Effector memory CD4-positive, alpha-beta T cell (primary cell): Measurements from ENCODE around the gene TMEM208.

ENCODE experiments used
- DNase-seq, 3 donors: peaks; one replicate each; pipeline ENCODE4 v3.0.0-alpha.2; 2020
- H3K27ac ChIP-seq: 2 replicates; pipeline ENCODE4 v1.7.0; 2013; ENCODE audit warnings: mild to moderate bottlenecking, low read length, moderate library complexity; ENCODE audit not compliant: insufficient read depth, poor library complexity, severe bottlenecking
- H3K27me3 ChIP-seq: replicated peaks from 2 replicates; pipeline ENCODE4 v1.7.0; 2013; ENCODE audit warnings: mild to moderate bottlenecking, low read length; ENCODE audit not compliant: insufficient read depth, control insufficient read depth, poor library complexity, severe bottlenecking
- H3K36me3 ChIP-seq: 2 replicates; pipeline ENCODE4 v1.7.0; 2013; ENCODE audit warnings: mild to moderate bottlenecking, low read length, moderate library complexity; ENCODE audit not compliant: control insufficient read depth, insufficient read depth
- H3K4me1 ChIP-seq: 2 replicates; pipeline ENCODE4 v1.7.0; 2013; ENCODE audit warnings: low read length, mild to moderate bottlenecking; ENCODE audit not compliant: control insufficient read depth, insufficient read depth, poor library complexity, severe bottlenecking
- H3K4me3 ChIP-seq: 2 replicates; pipeline ENCODE4 v1.7.0; 2013; ENCODE audit warnings: low read length, low read depth, mild to moderate bottlenecking; ENCODE audit not compliant: insufficient read depth, poor library complexity, severe bottlenecking
- H3K9me3 ChIP-seq: 2 replicates; pipeline ENCODE4 v1.7.0; 2013; ENCODE audit warnings: mild to moderate bottlenecking, low read length, moderate library complexity; ENCODE audit not compliant: control insufficient read depth

The TMEM208 gene

DNA sequence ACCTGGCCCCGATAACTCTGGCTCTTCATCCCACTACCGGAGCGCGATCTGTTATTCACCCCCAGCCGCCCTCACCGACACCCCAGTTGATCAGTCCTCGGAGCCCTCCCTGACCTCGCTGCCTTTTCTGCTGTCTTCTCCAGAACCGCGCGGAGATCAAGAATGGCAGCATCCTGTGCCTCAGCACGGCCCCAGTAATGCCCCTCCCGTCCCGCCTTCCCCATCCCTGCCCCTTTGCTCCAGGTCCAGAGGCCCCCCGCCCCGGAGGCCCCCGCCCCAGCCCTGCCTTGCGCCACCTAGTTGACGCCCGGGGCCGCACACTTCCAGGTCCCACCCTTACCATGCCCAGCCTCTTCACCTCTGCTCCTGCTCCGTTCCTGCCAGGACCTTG lies 27.1 kb upstream of the TMEM208 start:
- Histone ChIP-seq H3K4me3 (no peak overlapping the region), H3K36me3 (peaks cover 59% of the 10 kb centered on the region), H3K4me1 (no peaks in the 10 kb centered on the region), H3K9me3 (no peaks in the 10 kb centered on the region), H3K27me3 (no peaks in the 10 kb centered on the region), H3K27ac (no peak overlapping the region)
- DNase-seq, result no peak

DNA sequence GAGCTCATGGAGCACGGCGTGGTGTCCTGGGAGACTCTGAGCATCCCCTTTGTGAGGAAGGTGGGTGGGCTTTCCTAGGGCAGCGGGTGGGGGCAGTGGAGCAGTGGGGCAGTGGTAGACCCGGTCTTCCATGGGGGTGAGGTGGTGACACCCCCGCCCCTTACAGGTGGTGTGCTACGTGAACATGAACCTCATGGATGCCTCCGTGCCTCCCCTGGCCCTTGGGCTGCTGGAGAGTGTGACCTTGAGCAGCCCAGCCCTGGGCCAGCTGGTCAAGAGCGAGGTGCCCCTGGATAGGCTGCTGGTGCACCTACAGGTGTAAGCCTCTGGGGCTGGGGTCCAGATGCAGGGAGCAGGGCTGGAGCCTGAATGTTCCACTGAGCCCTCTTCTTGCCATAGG lies 26.4 kb upstream of the TMEM208 start:
- no peak overlapping the region for H3K27ac ChIP-seq

DNA sequence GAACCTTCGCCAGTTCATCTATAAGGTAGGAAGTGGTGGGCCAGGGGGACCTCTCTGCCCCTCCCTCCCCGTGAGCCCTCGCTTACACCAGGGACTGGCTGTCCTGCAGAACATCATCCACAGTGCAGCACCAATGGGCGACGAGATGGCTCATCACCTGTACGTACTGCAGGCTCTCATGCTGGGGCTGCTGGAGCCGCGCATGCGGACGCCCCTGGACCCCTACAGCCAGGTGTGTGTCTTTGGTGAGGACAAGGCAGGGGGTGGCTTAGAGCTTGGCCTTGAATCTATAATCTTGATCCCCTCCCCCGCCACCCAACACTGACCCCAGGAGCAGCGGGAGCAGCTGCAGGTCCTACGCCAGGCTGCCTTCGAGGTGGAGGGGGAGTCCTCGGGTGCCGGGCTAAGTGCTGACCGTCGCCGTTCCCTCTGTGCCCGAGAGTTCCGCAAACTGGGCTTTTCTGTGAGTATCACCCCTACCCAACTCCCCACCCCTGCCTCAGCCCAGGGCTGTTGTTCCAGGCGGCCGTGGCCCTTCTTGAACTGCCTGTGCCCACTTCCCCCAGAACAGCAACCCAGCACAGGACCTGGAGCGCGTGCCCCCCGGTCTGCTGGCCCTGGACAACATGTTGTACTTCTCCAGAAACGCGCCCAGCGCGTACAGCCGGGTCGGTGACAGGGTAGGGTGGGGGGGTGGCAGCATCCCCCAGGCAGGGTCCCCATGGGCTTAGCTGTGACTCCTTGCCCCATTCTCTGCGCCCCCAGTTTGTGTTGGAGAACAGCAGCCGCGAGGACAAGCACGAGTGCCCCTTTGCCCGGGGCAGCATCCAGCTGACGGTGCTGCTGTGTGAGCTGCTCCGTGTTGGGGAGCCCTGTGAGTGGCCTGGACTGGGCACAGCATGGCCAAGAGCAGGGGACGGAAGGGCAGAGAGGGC lies 25.3 kb upstream of the TMEM208 start:
- no peak for DNase-seq
- Histone ChIP-seq H3K27me3 (no peaks in the 10 kb centered on the region), H3K4me1 (no peaks in the 10 kb centered on the region), H3K36me3 (peaks cover 40% of the 10 kb centered on the region), H3K27ac (no peak overlapping the region), H3K4me3 (no peak overlapping the region), H3K9me3 (no peaks in the 10 kb centered on the region)

More for the DNA sequence above, 26.4 kb upstream of the TMEM208 start:
- Histone ChIP-seq H3K4me3 (no peak overlapping the region), H3K36me3 (peaks cover 52% of the 10 kb centered on the region), H3K4me1 (no peaks in the 10 kb centered on the region), H3K27me3 (no peaks in the 10 kb centered on the region), H3K9me3 (no peaks in the 10 kb centered on the region)
- DNase-seq, result no peak

GRCh38 chr16:67202426-67202825 lies 24.5 kb upstream of the TMEM208 start:
- Histone ChIP-seq H3K36me3 (peaks cover 33% of the 10 kb centered on the region), H3K4me1 (no peaks in the 10 kb centered on the region), H3K4me3 (no peak overlapping the region), H3K27ac (no peak overlapping the region), H3K27me3 (no peaks in the 10 kb centered on the region), H3K9me3 (no peaks in the 10 kb centered on the region)
- no peak for DNase-seq

GRCh38 chr16:67202956-67203493 lies 23.9 kb upstream of the TMEM208 start:
- Histone ChIP-seq H3K4me1 (no peaks in the 10 kb centered on the region), H3K27ac (no peak overlapping the region), H3K9me3 (no peaks in the 10 kb centered on the region), H3K4me3 (no peak overlapping the region), H3K27me3 (no peaks in the 10 kb centered on the region), H3K36me3 (peaks cover 27% of the 10 kb centered on the region)
- DNase-seq, result no peak

GRCh38 chr16:67204076-67204475 lies 22.9 kb upstream of the TMEM208 start:
- no peak for DNase-seq
- Histone ChIP-seq H3K9me3 (no peaks in the 10 kb centered on the region), H3K36me3 (peaks cover 23% of the 10 kb centered on the region), H3K4me1 (no peaks in the 10 kb centered on the region), H3K4me3 (no peak overlapping the region), H3K27ac (no peak overlapping the region), H3K27me3 (no peaks in the 10 kb centered on the region)

DNA sequence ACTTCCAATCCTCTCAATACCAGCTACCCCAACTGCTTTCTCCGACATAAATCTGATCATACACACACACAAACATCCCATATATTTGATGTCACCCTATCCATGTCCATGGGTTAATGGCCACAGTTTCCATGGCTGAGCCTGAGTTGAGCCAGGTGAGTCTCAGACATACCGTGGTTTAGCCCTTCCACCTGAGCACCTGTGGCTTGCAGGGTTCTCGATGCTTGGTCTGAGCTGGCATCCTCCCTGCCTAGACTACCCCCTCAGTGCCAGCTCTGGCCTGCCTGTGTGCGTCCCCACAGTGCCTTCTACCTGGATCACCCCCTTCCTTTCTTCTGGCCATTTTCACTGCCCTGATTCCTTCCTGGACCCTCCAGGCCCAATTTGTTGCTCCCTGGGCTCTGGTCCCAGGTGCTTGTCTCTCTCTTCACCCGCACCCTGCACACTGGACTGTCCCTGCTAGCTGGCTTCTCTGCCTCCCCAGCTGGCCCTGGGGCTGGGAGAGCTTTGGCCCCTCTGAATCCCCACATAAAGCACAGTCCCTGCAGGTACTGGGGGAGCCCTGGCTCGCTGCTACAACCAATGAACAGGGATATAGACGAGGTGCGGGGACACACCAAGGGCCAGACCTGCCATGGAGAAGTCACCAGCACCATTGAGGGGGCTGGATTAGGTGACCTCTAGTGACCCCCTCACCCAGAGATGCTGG lies 20.6 kb upstream of the TMEM208 start:
- Histone ChIP-seq H3K27ac (no peak overlapping the region), H3K4me3 (no peak overlapping the region), H3K4me1 (no peaks in the 10 kb centered on the region), H3K36me3 (peaks cover 23% of the 10 kb centered on the region), H3K9me3 (no peaks in the 10 kb centered on the region), H3K27me3 (no peaks in the 10 kb centered on the region)
- no peak for DNase-seq

DNA sequence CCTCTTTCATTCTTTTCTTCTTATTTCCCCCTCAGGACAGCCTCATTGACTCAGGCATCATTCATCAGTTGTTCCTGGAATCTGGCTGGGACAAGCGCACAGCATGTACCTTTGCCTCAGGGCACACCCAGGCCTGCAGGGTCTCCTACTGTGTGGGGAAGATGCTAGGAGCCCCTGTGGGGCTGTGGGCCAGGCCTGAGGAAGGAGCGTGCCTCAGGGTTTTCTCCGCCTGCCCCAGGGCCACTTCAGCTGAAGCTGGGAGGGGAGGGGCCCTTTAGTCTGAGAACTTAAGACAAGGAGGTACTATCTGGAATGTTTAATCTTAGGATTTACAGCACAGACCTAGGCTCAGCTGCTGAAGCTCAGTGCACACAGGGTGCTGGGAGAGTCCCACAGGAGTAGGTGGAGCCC lies 20.1 kb upstream of the TMEM208 start:
- H3K4me3 ChIP-seq, result no peak overlapping the region
- H3K4me1 ChIP-seq, result no peaks in the 10 kb centered on the region
- no peaks in the 10 kb centered on the region for H3K27me3 ChIP-seq
- DNase-seq, result no peak
- no peaks in the 10 kb centered on the region for H3K9me3 ChIP-seq
- H3K27ac ChIP-seq, result no peak overlapping the region
- H3K36me3 ChIP-seq, result peaks cover 21% of the 10 kb centered on the region

DNA sequence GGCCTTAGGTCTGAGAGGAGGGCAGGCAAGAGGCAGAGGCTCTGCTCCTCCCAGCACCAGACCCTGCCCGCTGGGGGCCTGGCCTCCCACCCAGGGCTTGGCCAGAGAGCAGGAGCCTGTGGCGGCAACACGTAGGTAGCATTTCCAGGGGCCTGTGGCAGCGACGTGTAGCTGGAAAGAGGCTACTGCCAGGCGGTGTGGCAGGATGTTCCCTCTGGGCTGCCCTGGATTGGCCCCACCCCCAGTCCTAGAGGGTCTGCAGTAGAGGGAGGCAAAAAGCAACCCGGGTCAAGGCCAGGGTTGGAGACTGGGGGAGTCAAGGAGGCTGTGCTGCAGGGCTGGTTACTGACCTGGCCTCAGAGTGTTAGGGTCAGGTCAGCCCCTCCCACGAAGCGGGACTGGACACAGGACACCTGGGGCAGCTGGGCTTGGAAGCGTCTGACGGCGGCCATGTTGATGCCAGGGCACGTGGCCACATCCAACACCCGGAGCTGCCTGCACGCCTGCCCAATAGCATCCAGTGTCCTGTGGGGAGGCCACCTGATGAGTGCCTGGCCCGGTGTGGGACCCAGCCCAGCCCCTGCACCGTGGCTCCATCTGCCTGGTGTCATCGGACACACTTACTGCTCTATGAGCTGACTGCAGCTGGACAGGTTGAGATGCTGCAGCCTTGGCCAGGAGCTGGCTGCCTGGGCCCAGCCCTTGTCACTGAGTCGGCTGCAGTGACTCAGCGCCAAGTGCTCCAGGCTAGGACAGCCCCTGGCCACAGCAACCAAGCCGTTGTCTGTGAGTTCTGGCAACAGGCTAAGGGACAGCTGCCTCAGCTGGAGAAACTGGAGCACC lies 19.5 kb upstream of the TMEM208 start:
- Histone ChIP-seq H3K4me3 (no peak overlapping the region), H3K27me3 (no peaks in the 10 kb centered on the region), H3K4me1 (no peaks in the 10 kb centered on the region), H3K36me3 (peaks cover 15% of the 10 kb centered on the region), H3K9me3 (no peaks in the 10 kb centered on the region), H3K27ac (no peak overlapping the region)
- DNase-seq, result no peak
